Colonic mucosa (tissue), 4 donors: ENCODE measurements around the gene FXR1. TPM values are rescaled to one million over a fixed set of nuclear protein-coding genes. Genes with fewer than 3 reads are reported as not detected.
"Not testable (repeated sequence)": the region's sequence is repeated elsewhere in the genome, so short reads cannot be mapped to it uniquely, and the experiment has no call there.

Experiments used
- DNase-seq: peaks from one replicate; pipeline ENCODE4 v3.0.0-alpha.2; 2020
- H3K27ac ChIP-seq: fragments of 200-600 bp; one replicate; pipeline ENCODE4 v1.8.0; 2021
- H3K27me3 ChIP-seq: fragments of 200-600 bp; one replicate; pipeline ENCODE4 v1.8.0; 2021
- H3K36me3 ChIP-seq: fragments of 200-600 bp; one replicate; pipeline ENCODE4 v1.8.0; 2021
- H3K4me1 ChIP-seq: fragments of 200-600 bp; one replicate; pipeline ENCODE4 v1.8.0; 2021; ENCODE audit warnings: mild to moderate bottlenecking
- H3K4me3 ChIP-seq: fragments of 200-600 bp; one replicate; pipeline ENCODE4 v1.8.0; 2021
- H3K9ac ChIP-seq, 2 donors: one replicate each; pipeline ENCODE4 v1.7.0; 2013; ENCODE audit warnings: control low read depth in 2 of 2, low read depth in 2 of 2, low read length in 2 of 2
- H3K9me3 ChIP-seq: fragments of 200-600 bp; one replicate; pipeline ENCODE4 v1.8.0; 2021
- intact Hi-C: fragments of 100-400 bp; cut with DNase I; formaldehyde crosslinking; loops from one replicate; pipeline ENCODE4 v1.14.1; 2022
- total RNA-seq, 2 donors: library from RNA; stranded (reverse); fragmentation: NEBNext Ultra II Directional in 1 of 2; extraction: Animal tissue kit (Norgen Biotek cat#: 25700) in 1 of 2; gene quantifications; one replicate each; pipeline ENCODE4 v1.2.1, GENCODE V29; 2021
- TF ChIP-seq, protein P1 (sequence below): fragments of 200-600 bp; IDR thresholded peaks from one replicate; pipeline ENCODE4 v1.8.0; 2022; ENCODE audit warnings: antibody characterized with exemption, mild to moderate bottlenecking
- donor health status: healthy.
- donor health status: DM: no; HTN: no; CAD: no.
- donor health status: DM: no; HTN: no; CAD: no.

Gene FXR1
- total RNA-seq, 2 donors from 2014 or later, result 74.5 to 80.3 TPM

DNA sequence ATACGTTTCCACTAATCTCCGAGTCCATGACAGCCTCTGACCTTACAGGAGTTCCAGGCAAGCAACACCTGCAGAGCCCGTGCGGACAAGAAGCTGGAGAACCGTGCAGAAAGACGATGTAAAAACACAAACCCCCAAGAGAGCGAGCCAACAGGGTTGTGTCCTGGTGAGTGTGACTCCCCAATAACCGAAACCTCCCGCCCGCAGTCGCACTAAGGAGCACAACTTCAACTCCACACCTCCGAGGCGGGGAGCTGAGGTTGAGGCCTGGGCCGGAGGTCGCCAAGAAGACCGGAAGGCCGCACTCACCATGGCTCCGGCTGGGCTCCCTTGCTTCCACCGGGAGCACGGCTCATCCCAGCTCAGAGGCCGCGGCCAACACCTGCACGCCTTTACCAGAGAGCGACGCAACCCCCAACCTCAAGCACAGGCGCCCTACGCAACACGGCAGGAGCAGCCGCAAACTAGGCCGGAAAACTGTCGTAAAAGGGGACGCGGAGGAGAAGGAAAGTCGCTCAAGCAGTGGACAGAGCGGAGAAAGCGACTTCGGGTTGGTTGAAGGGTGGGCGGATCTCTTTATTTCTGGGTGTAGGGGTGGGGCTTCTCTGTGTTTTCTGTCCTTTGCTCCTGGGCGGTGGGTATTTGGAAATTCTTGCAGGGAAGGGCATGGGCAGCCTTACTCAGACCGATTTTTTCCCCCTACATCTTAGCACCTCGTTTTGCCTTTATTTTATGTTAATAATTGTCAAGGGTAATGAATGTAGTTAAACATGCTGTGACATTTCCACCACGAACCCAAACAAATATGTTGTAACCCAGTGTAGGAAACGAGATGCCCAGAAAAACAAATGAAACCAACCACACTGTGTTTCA lies 77.1 kb downstream of the FXR1 start, which contains the start of gene DNAJC19:
TSS of gene DNAJC19 (minus strand) at position 446 of the 873 bp plus-strand sequence. CDS start at position 312, 134 bp downstream.
- no peaks in the 10 kb centered on the region for H3K4me1 ChIP-seq
- peak within 1 kb of the TSS; percentile 77 for H3K27ac ChIP-seq
- no peaks in the 10 kb centered on the region for H3K9me3 ChIP-seq
- H3K27me3 ChIP-seq, result no peaks in the 10 kb centered on the region
- H3K9ac ChIP-seq, result peak within 1 kb of the TSS; percentile 81 to 96
- peak within 1 kb of the TSS; percentile 64 for H3K4me3 ChIP-seq
- TF ChIP-seq, protein P1, sequence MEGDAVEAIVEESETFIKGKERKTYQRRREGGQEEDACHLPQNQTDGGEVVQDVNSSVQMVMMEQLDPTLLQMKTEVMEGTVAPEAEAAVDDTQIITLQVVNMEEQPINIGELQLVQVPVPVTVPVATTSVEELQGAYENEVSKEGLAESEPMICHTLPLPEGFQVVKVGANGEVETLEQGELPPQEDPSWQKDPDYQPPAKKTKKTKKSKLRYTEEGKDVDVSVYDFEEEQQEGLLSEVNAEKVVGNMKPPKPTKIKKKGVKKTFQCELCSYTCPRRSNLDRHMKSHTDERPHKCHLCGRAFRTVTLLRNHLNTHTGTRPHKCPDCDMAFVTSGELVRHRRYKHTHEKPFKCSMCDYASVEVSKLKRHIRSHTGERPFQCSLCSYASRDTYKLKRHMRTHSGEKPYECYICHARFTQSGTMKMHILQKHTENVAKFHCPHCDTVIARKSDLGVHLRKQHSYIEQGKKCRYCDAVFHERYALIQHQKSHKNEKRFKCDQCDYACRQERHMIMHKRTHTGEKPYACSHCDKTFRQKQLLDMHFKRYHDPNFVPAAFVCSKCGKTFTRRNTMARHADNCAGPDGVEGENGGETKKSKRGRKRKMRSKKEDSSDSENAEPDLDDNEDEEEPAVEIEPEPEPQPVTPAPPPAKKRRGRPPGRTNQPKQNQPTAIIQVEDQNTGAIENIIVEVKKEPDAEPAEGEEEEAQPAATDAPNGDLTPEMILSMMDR, result no peak
- intact Hi-C loops, result loop anchor here (10.0 kb wide), 1 partner anchor 65 kb away; no protein-coding TSS in a partner anchor
- no peaks in the 10 kb centered on the region for H3K36me3 ChIP-seq
- peak; percentile 97 for DNase-seq

GRCh38 chr3:180990505-180990904 lies 78.0 kb downstream of the FXR1 start:
- H3K4me1 ChIP-seq, result no peaks in the 10 kb centered on the region
- no peak for DNase-seq
- intact Hi-C loops, result loop anchor here (10.0 kb wide), 1 partner anchor 66 kb away; no protein-coding TSS in a partner anchor
- H3K9ac ChIP-seq, result no peak overlapping the region
- peak overlapping the region; percentile 64 for H3K4me3 ChIP-seq
- no peak overlapping the region for H3K27ac ChIP-seq
- TF ChIP-seq, protein P1, result no peak
- H3K9me3 ChIP-seq, result no peaks in the 10 kb centered on the region
- no peaks in the 10 kb centered on the region for H3K27me3 ChIP-seq
- no peaks in the 10 kb centered on the region for H3K36me3 ChIP-seq

- Histone ChIP-seq H3K36me3 (no peaks in the 10 kb centered on the region), H3K27ac (no peak overlapping the region), H3K4me3 (no peak overlapping the region), H3K9me3 (no peaks in the 10 kb centered on the region), H3K4me1 (no peaks in the 10 kb centered on the region), H3K27me3 (no peaks in the 10 kb centered on the region), H3K9ac (no peak overlapping the region)
- DNase-seq, result no peak
- intact Hi-C loops, result loop anchor here (10.0 kb wide), 1 partner anchor 72 kb away; no protein-coding TSS in a partner anchor
- TF ChIP-seq, protein P1, result no peak
Measured at GRCh38 chr3:180996415-180996932, 84.0 kb downstream of the FXR1 start.

GRCh38 chr3:181002331-181002730 lies 89.9 kb downstream of the FXR1 start:
- H3K4me1 ChIP-seq, H3K9me3 ChIP-seq, H3K9ac ChIP-seq, H3K27ac ChIP-seq, H3K27me3 ChIP-seq, DNase-seq, H3K4me3 ChIP-seq, H3K36me3 ChIP-seq, intact Hi-C loops: not testable (repeated sequence)

DNA sequence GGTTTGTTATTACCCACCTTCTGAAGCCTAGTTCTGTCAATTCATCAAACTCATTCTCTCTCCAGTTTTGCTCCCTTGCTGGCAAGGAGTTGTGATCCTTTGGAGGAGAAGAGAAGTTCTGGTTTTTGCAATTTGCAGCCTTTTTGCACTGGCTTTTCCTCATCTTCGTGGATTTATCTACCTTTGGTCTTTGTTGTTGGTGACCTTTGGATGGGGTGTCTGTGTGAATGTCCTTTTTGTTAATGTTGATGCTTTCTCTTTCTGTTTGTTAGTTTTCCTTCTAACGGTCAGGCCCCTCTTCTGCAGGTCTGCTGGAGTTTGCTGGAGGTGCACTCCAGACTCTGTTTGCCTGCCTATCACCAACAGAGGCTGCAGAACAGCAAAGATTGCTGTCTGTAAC lies 91.0 kb downstream of the FXR1 start:
- H3K27ac ChIP-seq, H3K9ac ChIP-seq, H3K36me3 ChIP-seq, H3K9me3 ChIP-seq, DNase-seq, intact Hi-C loops, H3K4me1 ChIP-seq, H3K27me3 ChIP-seq, H3K4me3 ChIP-seq: not testable (repeated sequence)

DNA sequence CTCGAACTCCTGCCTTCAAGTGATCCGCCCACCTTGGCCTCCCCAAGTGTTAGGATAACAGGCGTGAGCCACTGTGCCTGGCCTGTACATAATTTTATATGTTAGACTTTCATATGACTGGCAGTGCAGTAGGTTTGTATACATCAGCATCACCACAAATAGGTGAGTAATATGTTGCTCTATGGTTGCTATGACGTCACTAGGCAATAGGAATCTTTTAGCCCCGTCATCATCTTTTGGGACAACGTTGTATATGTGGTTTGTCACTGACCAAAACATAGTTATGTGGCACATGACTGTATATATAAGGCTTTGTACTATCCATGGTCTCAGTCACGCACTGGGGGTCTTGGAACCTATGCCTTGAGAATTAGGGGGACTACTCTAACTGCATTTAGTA lies 94.1 kb downstream of the FXR1 start:
- TF ChIP-seq, protein P1, result no peak
- DNase-seq, result no peak
- H3K27ac ChIP-seq, result no peak overlapping the region
- no peaks in the 10 kb centered on the region for H3K4me1 ChIP-seq
- intact Hi-C loops, result no loop called here
- H3K9ac ChIP-seq, result no peak overlapping the region
- no peaks in the 10 kb centered on the region for H3K36me3 ChIP-seq
- no peaks in the 10 kb centered on the region for H3K9me3 ChIP-seq
- H3K4me3 ChIP-seq, result no peak overlapping the region
- no peaks in the 10 kb centered on the region for H3K27me3 ChIP-seq
